ENCODE results near the gene CTSL. TPM values are rescaled to one million over a fixed set of nuclear protein-coding genes. Genes with fewer than 3 reads are reported as not detected.

The CTSL gene
- total RNA-seq, 1 experiment from 2014 or later, result 17.0 TPM

DNA sequence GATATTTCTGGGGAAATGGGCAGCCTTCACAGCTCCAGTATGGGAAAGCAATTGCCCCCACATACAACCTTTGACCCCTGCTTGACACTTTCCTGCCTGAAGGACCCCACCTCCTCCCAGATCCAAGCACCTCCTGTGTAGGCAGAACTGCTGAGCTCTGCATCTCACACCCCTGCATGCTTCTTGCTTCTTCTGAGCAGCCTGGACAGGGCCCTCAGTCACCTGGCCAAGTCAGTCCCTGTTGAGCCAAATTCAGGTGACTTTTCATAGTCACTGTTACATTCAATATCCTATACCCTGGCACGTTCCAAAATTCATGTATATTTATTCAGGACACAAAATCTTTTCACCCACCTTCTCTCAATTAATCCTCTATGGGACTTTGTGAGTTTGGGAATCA is 30.4 kb upstream of the CTSL start:
- no TSS peak for BruUV-seq (replicated peaks)
- CTCF ChIA-PET, result no interaction called here

DNA sequence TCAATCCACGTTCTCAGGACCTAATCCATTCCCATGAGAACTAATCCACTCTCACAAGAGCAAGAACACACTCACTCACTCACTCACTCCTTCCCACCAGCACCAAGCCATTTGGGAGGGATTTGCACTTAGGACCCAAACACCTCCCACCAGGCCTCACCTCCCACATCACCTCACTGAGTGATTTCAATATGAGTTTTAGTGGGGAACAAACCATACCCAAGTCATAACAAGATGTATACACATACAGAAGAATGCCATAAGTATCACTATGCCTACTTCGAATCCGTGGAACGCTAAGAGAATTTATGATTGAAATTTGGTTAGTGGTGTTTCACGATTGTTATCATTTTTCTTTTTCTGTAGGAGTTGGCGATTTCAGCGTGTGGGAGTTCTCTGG is 29.3 kb upstream of the CTSL start:
- ChIA-PET POLR2A (ENCODE audit: low non-redundant PET) (no interaction called here), CTCF (no interaction called here)
- Histone ChIP-seq H3K36me3 (ENCODE audit: insufficient read depth, low read length, poor library complexity, severe bottlenecking) (peaks cover 99% of the 10 kb centered on the region), H3K4me1 (ENCODE audit: insufficient read depth, low read length, poor library complexity, severe bottlenecking) (no peaks in the 10 kb centered on the region), H3K27ac (ENCODE audit: low read depth, low read length, poor library complexity, severe bottlenecking) (no peak overlapping the region), H3K27me3 (replicated peaks; ENCODE audit: insufficient read depth, low read depth, low read length, poor library complexity) (no peaks in the 10 kb centered on the region), H3K9me3 (ENCODE audit: low read depth, low read length, poor library complexity, severe bottlenecking) (no peaks in the 10 kb centered on the region), H3K4me3 (ENCODE audit: low read depth, low read length, poor library complexity, severe bottlenecking) (no peak overlapping the region)
- no peak for DNase-seq (ENCODE audit: low spot score)
- no TSS peak for BruUV-seq (replicated peaks)
- intact Hi-C loops (cut with micrococcal nuclease; ENCODE audit: unreplicated experiment), result no loop called here
- TF ChIP-seq EZH2 (IDR thresholded peaks at IDR 0.05; ENCODE audit: borderline replicate concordance, low read depth, low read length, poor library complexity, severe bottlenecking), result no peak
- TF ChIP-seq, protein P1, sequence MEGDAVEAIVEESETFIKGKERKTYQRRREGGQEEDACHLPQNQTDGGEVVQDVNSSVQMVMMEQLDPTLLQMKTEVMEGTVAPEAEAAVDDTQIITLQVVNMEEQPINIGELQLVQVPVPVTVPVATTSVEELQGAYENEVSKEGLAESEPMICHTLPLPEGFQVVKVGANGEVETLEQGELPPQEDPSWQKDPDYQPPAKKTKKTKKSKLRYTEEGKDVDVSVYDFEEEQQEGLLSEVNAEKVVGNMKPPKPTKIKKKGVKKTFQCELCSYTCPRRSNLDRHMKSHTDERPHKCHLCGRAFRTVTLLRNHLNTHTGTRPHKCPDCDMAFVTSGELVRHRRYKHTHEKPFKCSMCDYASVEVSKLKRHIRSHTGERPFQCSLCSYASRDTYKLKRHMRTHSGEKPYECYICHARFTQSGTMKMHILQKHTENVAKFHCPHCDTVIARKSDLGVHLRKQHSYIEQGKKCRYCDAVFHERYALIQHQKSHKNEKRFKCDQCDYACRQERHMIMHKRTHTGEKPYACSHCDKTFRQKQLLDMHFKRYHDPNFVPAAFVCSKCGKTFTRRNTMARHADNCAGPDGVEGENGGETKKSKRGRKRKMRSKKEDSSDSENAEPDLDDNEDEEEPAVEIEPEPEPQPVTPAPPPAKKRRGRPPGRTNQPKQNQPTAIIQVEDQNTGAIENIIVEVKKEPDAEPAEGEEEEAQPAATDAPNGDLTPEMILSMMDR (conservative IDR thresholded peaks at IDR 0.05; ENCODE audit: low read depth, low read length), result no peak

More for the DNA sequence above, 30.4 kb upstream of the CTSL start:
- Histone ChIP-seq H3K9me3 (ENCODE audit: low read depth, low read length, poor library complexity, severe bottlenecking) (no peaks in the 10 kb centered on the region), H3K4me1 (ENCODE audit: insufficient read depth, low read length, poor library complexity, severe bottlenecking) (no peaks in the 10 kb centered on the region), H3K27ac (ENCODE audit: low read depth, low read length, poor library complexity, severe bottlenecking) (no peak overlapping the region), H3K36me3 (ENCODE audit: insufficient read depth, low read length, poor library complexity, severe bottlenecking) (peaks cover 99% of the 10 kb centered on the region), H3K4me3 (ENCODE audit: low read depth, low read length, poor library complexity, severe bottlenecking) (no peak overlapping the region), H3K27me3 (replicated peaks; ENCODE audit: insufficient read depth, low read depth, low read length, poor library complexity) (no peaks in the 10 kb centered on the region)
- POLR2A ChIA-PET (ENCODE audit: low non-redundant PET), result no interaction called here
- TF ChIP-seq, protein P1 (conservative IDR thresholded peaks at IDR 0.05; ENCODE audit: low read depth, low read length), result no peak
- TF ChIP-seq EZH2 (IDR thresholded peaks at IDR 0.05; ENCODE audit: borderline replicate concordance, low read depth, low read length, poor library complexity, severe bottlenecking), result no peak
- intact Hi-C loops (cut with micrococcal nuclease; ENCODE audit: unreplicated experiment), result no loop called here
- DNase-seq (ENCODE audit: low spot score), result no peak

GRCh38 chr9:87698069-87698809 is 27.7 kb upstream of the CTSL start:
- Histone ChIP-seq H3K27me3 (replicated peaks; ENCODE audit: insufficient read depth, low read depth, low read length, poor library complexity) (no peaks in the 10 kb centered on the region), H3K4me1 (ENCODE audit: insufficient read depth, low read length, poor library complexity, severe bottlenecking) (no peaks in the 10 kb centered on the region), H3K27ac (ENCODE audit: low read depth, low read length, poor library complexity, severe bottlenecking) (no peak overlapping the region), H3K4me3 (ENCODE audit: low read depth, low read length, poor library complexity, severe bottlenecking) (no peak overlapping the region), H3K9me3 (ENCODE audit: low read depth, low read length, poor library complexity, severe bottlenecking) (no peaks in the 10 kb centered on the region), H3K36me3 (ENCODE audit: insufficient read depth, low read length, poor library complexity, severe bottlenecking) (peaks cover 100% of the 10 kb centered on the region)
- intact Hi-C loops (cut with micrococcal nuclease; ENCODE audit: unreplicated experiment), result no loop called here
- no peak for DNase-seq (ENCODE audit: low spot score)
- ChIA-PET CTCF (no interaction called here), POLR2A (ENCODE audit: low non-redundant PET) (interaction anchor here (0.5 kb wide), 1 partner anchor 413 kb away, joined by 3 read pairs; no protein-coding TSS in a partner anchor)
- no TSS peak for BruUV-seq (replicated peaks)
- no peak for TF ChIP-seq EZH2 (IDR thresholded peaks at IDR 0.05; ENCODE audit: borderline replicate concordance, low read depth, low read length, poor library complexity, severe bottlenecking)
- TF ChIP-seq, protein P1 (conservative IDR thresholded peaks at IDR 0.05; ENCODE audit: low read depth, low read length), result no peak

All from A673 (cell line).